GM18502 (cell line): ENCODE results near the gene GGCX.
"Not testable (repeated sequence)": the region's sequence is repeated elsewhere in the genome, so short reads cannot be mapped to it uniquely, and the experiment has no call there.

Experiments used
- ATAC-seq: cut with Tn5 transposase; IDR thresholded peaks from one replicate; pipeline ENCODE4 v1.9.1; 2021; ENCODE audit warnings: mild to moderate bottlenecking; ENCODE audit not compliant: unreplicated experiment, poor library complexity

Gene GGCX

GRCh38 chr2:85544915-85545779, 16.1 kb downstream of the GGCX start:
- ATAC-seq, result not testable (repeated sequence)

DNA sequence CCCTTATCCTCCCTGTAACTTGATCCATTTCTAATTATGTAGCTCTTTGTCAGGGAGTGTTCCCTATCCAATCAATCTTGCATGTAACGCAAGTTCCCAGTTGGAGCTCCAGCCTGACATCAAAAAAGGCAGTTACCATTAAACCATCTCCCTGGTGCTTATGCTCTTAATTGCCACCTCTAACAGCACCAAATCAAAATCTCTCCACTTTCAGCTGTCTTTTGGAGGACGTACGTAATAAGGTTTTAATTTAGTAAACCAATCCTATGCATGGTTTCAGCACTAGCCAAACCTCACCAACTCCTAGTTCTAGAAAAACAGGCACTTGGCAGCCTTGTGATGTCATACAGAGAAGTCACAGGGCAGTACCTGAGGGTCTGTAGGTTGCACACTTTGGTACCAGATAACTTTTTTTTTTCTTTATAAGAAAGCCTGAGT, 17.0 kb downstream of the GGCX start:
- not testable (repeated sequence) for ATAC-seq

GRCh38 chr2:85542777-85543176, 18.5 kb downstream of the GGCX start:
- ATAC-seq, result no peak

GRCh38 chr2:85541753-85542457, 19.4 kb downstream of the GGCX start:
- ATAC-seq, result no peak

DNA sequence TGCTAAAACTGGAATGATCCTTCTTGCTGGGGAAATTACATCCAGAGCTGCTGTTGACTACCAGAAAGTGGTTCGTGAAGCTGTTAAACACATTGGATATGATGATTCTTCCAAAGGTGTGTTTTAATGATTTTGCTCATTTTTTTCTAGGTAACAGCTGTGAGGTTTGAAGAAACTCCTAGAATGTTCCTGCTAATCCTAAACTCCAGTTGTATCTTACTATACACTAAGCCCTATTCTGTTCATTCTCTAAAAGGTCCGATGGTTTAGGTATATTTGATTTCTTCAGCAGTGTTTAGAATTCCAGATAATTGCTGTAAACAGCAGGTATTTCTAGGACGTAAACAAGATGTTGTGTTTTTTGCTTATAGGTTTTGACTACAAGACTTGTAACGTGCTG, 20.0 kb downstream of the GGCX start:
- ATAC-seq, result no peak

GRCh38 chr2:85540133-85540648, 21.1 kb downstream of the GGCX start:
- no peak for ATAC-seq

- ATAC-seq, result peak; percentile 34
Observed at GRCh38 chr2:85539361-85540132, 21.7 kb downstream of the GGCX start.

DNA sequence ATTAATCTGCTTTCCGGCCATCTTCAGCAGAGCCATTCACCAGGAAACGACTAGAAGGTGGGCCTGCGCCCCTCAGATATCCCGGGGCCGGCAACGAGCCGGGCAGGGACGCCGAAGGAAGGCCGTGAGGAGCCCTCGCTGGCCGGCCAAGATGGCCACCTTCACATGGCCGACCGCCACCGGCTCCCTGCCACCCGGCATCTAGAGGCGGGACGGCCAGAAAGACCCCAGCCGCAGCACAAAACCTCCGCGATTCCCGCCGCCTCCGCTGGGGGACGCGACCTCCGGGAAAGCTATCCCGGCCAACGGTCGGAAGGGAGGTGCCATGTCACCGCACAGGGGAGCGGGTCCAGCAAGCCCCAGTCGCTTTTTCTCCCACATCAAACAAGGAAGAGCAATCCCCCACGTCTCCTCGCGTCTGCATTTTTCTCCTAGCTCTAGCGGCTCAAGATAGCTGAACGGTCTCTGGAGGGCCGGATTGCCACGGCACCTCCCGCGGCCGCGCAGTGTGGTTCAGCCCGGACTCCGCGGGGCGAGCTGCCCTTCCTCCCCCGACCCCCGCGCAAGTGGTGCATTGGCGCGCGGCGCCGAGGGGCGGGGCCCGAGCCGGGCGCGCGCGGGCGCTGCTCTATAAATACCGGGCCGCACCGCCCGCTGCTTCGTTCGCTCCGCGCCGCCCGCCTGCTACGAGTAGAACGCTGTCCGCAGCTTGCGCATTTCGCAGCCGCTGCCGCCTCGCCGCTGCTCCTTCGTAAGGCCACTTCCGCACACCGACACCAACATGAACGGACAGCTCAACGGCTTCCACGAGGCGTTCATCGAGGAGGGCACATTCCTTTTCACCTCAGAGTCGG, 22.6 kb downstream of the GGCX start, which contains the start of gene MAT2A:
MAT2A (plus strand) TSS at position 662 of the 854 bp plus-strand sequence; CDS start at position 782, 120 bp downstream.
- ATAC-seq, result peak; percentile 76

- ATAC-seq, result no peak
Observed at GRCh38 chr2:85537600-85538506, 23.4 kb downstream of the GGCX start.

DNA sequence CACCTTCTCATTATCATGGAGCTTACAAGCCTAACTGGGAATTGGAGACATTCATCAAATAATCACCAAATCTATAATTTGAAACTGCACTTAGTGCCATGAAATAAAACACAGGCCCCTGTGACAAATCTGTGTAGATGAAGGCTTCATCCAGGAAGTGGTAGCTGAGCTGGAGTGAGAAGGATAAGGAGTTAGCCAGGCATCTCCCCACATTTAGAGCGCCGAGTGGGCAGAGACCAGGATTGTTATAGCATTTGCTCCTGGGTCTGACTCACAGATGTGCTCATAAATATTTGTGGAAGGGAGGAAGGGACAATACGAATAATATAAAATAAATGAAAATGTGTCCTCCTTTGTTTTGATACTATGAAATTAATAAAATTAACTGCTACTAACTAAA, 24.8 kb downstream of the GGCX start:
- no peak for ATAC-seq

DNA sequence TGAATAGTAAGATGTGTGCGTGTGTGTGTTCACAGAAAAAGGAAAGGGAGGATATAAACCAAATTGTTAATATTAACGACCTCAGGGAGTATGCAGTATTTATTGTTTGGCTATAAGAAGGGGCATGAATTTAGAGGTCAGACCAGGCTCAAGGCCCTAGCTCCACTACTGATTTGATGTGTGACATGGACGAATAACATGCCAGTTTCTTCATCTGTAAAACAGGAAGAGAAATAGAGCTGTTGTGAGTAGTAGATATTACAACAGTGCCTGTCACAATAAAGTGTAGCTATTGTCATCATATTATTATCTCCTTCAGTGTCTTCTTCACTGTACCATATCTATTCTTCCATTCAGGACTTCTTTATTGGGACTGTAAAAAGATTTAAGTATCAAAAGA, 26.4 kb downstream of the GGCX start:
- ATAC-seq, result no peak

GRCh38 chr2:85534099-85534498, 27.2 kb downstream of the GGCX start:
- no peak for ATAC-seq

DNA sequence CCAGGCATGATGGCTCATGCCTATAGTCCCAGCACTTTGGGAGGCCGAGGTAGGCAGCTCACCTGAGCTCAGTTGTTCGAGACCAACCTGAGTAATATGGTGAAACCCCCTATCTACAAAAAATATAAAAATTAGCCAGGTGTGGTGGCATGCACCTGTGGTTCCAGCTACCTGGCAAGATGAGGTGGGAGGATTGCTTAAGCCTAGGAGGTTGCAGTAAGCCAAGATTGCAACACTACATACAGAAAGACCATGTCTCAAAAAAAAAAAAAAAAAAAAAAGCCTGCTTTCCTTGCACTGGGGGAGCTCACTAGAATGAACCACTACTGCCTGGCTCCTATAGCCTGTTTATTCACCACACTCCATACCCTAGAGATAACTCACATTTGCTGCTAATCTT, 29.7 kb downstream of the GGCX start:
- ATAC-seq, result no peak

DNA sequence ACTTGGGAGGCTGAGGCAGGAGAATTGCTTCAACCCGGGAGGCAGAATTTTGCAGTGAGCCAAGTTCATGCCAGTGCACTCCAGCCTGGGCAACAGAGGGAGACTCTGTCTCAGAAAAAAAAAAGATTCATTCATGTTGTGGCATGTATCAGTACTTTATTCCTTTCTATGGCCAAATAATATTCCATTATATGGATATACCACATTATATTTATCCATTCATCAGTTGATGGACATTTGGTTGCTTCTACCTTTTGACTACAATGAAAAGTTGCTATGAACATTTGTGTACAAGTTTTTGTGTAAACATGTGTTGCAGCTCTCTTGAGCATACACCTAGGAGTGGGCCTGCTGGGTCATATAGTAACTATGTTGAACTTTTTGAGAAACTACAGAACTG, 31.5 kb downstream of the GGCX start:
- no peak for ATAC-seq

GRCh38 chr2:85528355-85528754, 32.9 kb downstream of the GGCX start:
- no peak for ATAC-seq

GRCh38 chr2:85527787-85528186, 33.5 kb downstream of the GGCX start:
- no peak for ATAC-seq

GRCh38 chr2:85525567-85525966, 35.7 kb downstream of the GGCX start:
- ATAC-seq, result no peak

DNA sequence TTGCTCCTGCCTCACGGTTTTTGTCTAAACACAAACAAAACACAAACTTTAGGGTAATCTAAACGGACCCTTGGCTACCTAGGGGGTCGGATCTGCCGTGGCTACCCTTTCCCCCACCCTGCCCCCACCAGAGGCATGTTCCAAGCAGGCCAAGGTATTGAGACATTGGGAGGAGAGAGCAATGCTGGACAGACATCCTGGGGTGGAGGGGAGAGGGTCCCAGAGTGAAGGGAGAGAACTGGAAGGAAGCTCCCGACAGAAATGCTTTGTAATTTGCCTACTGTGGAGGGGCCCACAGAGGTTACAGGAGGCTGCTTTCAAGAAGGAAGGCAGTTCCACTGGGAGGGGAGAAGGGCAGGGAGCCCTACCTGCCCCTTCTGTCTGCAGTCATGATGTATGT, 36.3 kb downstream of the GGCX start:
- ATAC-seq, result no peak
